HL-60/S4 treated with phorbol 12-myristate 13-acetate at 8.2 ng/mL for 4 days and 3 days (cell line): Measurements from ENCODE around the gene IFNA5.

Experiments
- in situ Hi-C: fragments of 300-500 bp; cut with MboI; formaldehyde crosslinking; loops from 2 replicates; pipeline ENCODE4 v1.15.0; 2022; ENCODE audit warnings: low sequenced_read_pairs

Gene IFNA5

DNA sequence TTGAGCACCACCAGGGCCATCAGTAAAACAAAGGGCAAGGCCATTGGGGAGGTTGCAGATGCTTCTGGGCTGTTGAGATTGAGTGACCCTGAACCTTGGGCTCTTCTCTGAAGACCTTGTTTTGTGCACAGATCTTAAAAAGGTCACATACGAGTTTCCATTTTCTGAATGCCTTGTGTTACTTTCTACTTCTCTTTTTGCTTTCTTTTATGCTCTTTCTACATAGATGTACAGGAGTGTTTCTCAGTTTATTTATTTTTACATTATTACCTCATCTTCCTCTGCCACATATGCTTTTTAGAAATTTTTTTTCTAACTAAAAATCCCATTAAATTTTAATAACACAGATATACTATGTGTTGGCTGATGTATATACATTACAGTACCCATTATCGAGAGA, at the start of gene IFNA5:
Gene IFNA5 (minus strand): TSS at position 101 of the 400 bp plus-strand sequence. CDS start 57 bp downstream, at position 44.
- in situ Hi-C loops, result no loop called here

DNA sequence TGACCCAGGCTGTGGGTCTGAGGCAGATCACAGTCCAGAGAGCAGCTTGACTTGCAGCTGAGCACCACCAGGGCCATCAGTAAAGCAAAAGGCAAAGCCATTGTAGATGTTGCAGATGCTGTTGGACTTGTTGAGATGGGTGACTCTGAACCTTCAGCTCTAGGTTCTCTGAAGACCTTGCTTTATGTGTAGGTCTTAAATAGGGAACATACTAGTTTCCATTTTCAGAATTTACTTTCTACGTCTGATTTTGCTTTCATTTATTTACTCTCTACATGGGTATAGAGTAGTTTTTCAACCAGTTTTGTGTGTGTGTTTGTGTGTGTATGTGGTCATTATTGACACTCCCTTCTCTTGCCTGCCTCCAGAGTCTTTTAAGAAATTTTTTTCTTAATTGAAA, 45.7 kb upstream of the IFNA5 start, which contains the start of gene IFNA6:
Gene IFNA6 (minus strand): TSS at position 101 of the 400 bp plus-strand sequence. CDS start 0 bp downstream, at position 101.
- in situ Hi-C loops, result no loop called here

DNA sequence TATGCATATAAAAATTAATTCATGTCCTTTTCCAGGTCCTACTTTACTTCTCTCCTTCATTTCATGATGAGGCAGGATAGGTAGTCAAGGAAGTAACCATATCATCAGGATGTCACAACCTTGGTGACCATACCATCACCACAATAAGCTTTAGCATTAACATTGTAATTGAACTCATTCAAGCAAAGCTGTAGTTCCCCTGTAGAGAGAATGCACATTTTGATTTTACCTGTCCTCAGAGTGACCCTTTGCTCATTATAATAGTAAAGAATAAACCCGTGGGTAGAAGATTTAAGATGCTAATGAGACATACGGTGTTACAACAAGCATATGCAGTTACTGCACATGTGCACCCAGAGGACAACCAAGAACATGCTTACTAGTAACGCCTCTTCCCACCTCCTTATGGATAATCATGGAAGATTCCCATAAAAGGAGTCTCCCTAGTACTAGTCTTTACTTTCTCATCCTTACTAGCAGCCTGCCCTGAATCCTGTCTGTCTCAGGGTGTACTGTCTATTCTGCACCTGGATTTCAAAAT, 43.4 kb upstream of the IFNA5 start:
- in situ Hi-C loops, result no loop called here

DNA sequence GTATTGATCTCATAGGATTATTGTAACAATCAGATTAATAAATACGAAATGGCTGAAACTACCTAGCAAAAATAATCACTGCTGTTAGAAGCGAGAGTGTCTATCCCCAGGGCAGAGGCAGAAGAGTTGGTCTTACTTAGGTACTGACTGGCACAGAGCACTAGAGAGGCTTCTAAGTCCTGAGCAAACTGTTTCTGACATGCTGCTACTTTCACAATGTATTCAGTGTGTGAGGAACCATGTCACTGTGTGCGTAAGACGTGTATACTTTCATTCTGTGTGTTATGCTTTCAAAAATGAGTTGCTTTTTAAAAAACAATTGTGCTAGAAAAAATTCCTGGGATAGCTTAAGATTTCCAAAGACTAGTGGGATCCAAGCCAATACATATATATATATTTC, 35.6 kb upstream of the IFNA5 start:
- in situ Hi-C loops, result no loop called here

DNA sequence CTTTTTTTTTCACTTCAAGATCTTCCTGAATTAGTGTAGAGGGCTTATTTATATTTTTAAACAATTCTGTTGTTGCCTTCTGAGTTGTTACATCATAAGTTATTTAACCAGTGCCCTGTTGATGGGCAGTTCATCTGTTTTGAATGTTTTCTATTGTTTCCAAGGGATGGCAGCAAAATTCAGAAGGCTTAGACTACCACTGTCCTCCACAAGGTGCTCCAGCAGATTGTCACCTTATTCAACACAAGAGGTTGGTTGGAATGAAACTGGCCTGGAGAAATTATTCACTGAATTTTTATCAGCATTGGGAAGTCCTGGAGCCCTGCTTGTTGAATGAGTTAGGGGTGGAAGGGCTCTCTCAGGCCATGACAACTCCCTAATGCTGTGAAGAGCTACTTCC, 31.3 kb upstream of the IFNA5 start:
- in situ Hi-C loops, result no loop called here

DNA sequence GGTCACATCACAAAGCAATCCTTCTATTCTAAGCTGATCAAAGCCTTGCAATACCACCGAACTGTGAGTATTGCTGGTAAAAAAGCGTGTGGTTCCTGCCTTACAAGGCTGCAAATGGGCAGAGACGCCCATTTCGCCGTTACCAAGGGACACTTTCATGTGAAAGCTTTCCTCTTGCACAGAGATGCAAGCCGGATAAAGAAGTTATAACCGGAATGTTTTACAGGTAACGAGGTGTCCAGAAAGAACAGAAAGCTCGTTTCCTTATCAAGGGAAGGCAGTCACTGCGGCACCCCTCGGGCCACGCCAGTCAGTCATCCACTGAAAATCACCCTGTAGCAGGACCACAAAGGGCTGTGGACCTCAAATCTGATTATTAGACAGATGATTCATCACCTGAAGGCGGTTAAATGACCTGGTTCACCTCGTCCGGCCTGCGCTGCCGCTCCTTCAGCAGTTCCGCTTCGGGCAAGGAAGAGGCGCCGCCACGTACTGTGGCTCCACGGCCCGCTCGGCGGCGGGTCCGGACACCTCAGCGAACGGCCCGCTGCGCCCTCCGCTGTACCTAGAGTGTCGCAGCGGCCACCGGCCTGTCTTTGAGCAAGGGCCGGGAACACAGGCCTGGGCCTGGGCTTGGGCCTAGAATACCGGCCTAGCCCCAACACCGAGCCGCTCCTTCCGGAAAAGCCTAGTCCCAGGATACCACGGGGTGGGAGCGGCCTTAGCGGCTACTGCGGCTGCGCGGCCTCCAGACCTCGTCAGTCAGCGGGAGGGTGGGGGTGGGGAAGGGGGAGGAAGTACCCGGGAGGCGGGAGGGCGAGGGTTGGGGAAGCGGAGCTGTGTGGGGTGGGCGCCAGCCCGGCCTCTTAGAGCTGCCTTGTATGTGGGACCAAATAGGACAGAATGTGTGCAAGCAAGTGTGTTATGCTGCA, 29.9 kb upstream of the IFNA5 start, which contains the start of gene KLHL9:
Gene KLHL9 (minus strand): TSS at position 704 of the 932 bp plus-strand sequence. CDS start 545 bp downstream, at position 159.
- in situ Hi-C loops, result no loop called here

DNA sequence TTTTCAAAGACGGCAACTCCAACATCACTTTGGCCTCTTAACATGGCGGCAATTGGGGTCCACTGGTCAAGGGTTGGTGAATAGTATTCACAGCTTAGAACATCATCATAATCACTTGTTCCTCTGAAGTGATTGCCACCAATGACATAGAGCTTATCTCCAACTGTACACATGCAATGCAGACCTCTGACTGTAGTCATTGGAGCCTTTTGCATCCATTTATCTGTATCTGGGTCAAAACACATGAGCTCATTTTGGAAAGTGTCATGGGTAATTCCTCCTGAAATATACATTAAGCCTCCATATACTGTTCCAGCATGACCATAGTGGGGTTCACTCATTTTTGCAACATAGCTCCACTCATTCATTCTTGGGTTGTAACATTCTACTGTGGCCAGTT, 28.1 kb upstream of the IFNA5 start:
- in situ Hi-C loops, result no loop called here

DNA sequence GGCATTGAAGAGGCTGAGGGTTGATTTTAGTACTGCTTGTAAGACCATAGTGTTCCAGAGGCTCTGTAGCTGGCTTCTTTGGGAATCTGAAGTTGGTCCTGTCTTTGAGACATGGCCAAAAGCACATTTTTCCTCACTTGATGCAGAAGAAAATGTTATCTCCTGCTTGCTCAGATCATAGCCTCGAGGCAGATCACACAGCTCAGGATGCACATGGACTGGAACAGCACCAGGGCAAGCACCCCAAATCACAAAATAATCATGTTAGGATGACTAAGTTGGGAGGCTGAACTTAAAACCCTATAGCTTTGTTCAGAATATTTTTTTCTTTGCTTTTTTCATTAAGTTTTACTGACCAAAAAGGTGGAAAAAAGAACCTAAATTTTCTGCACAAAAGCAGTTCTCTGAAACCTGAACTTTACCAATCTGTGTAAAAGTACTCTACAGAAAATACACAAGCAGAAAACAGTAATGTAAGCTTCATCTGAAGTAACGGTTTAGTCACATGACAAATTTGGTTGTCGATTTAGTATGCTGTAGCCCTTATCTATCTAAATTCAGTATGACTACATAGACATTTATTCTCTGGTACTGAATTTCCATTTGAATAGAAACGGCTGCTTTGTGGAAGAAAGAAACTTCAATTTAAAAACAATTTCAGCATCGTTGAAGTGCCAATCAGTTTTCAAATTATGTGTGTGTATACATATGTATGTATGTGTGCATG, 26.7 kb upstream of the IFNA5 start:
- in situ Hi-C loops, result no loop called here

DNA sequence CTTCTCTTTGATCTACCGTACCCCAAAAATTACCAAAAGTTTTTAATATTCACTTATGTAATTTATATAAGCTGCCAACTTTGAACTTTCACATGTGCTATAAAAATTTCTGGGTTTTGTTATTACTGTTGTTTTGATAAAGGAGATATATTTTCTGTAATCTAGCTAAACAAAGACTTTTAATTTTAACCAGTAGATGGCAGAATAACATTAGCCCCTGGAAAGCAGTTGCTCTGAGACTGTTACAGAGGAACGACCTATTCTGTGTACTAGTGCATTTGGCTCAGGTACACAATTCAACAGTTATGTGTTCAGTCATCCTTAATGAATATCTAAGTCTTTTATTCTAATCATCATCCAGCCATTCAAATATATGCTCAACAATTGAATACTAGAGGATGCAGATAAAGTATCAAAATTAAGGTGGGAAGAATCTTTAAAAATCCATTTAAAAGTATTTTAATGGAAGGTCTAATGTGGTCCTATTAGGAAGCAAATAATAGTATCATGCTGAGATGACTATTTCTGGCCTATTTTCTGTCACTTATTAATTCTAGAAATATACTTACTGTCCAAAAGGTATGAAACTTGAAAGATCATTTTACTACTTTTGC, 21.5 kb upstream of the IFNA5 start:
- in situ Hi-C loops, result no loop called here

DNA sequence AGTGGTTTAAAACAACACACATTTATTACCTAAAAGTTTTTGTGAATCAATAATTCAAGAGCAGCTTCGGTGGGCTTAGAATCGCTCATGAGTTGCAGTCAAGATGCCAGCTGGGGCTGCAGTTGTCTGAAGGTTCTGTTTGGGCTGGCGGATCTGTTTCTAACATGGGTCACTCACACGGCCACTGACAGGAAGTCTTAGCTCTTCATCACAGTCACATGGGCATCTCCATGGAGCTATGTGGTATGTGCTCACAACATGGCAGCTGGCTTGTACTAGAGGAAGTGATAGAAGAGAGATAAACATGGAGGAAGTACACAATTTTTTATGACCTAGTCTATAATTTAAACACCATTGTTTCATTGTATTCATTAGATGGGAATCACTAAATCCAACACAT, 18.9 kb upstream of the IFNA5 start:
- in situ Hi-C loops, result no loop called here

DNA sequence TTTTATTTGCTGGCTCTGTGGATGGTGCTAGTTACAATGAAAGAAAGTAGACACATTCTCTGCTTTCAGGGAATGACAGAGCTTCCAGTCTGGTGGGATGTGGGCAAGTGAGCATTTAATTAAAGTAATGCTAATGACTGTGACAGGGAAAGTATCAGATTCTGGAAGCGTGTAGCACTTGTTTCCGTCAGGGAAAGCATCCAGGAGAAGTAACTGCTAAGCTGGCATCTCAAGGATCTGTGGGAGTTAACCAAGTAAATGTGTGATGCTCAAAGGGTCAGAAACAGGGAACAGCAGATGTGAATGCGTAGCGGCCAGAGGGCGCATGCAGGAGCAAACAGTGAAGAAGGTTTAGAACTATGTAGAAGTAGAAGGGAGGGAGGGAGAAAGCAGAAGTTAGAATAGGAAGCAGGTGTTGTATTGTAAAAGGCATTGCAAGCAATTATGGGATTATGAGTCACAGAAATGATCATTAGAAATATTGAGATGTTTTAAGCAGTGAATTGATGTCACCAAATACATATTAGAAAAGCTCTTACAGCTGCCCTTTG, 17.9 kb upstream of the IFNA5 start:
- in situ Hi-C loops, result no loop called here

DNA sequence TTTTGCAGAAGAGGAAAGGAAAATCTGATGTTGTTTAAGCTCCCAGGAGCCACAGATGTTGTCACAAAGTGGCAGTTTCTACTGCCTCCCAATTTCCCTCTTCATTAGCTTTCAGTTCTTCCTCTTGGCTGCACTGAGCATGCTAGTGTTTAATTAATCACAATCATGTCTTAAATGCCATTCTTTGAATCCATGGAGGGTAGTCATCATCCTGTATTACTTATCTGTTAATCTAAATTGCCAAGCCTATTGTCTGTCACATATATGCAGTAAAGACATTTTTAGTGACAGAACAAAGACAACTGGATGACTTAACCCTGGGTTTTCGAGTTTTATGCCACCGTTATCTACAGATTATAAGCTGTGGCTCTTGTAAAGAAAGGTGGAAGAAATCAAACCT, 15.4 kb upstream of the IFNA5 start:
- in situ Hi-C loops, result no loop called here

DNA sequence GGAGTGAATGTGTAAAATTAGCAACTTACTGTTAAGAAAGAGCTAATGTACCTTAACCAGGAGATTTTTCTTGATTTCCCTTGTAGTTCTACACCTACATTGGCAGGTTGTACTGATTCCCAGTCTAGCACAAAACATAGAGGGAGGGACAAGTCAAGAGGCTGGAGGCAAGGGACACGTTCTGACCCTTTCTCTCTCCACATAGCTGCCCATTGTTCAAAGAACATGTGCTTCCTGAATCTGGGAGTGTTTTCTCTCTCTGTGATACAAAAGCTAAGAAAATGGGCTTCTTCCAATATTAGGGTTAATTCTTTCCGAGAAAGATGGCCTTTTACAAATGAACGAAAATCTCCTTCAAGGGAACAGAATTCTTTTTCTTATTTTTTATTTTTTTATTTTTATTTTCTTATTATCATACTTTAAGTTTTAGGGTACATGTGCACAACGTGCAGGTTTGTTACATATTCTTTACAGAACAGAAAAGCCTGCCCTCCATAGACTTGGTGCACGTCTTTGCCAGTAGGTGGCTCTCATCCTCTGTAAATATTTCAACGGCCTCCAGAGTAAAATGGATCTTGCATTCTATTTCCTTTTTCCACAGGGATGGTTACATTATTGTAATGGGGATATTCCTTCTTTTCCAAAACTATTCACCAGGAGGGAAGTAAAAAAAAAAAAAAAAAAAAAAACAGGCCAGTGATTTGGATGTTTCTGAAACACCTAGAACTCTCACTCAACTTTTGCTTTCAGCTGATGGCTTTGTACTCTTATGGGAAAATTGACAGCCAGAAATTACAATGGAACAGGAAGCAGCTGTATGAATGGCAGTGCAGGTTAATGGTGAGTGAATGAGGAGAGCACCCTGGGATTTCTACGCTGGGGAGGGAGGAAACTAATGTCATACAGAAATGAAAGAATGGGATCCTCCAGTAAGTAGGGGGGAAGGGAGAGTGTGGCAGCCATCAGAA, 13.1 kb upstream of the IFNA5 start:
- in situ Hi-C loops, result no loop called here

DNA sequence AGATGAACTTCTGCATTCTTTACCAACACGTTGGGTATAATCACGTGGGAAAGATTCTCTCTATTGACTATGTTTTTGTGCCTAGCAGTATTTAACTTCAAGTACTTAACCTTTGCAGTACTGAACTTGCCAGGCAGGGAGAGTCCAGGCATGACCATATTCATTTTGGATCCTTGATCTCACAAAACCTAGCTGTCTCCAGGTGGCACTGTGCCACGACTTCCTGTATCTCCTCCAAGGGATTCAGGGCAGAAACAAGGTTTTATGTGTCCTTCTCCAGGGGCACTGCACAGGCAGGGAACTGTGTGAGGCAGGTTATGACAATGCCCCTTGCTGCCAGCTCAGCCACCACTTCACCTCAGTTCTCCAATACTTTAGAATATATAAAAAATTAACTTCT, 11.7 kb upstream of the IFNA5 start:
- in situ Hi-C loops, result no loop called here

DNA sequence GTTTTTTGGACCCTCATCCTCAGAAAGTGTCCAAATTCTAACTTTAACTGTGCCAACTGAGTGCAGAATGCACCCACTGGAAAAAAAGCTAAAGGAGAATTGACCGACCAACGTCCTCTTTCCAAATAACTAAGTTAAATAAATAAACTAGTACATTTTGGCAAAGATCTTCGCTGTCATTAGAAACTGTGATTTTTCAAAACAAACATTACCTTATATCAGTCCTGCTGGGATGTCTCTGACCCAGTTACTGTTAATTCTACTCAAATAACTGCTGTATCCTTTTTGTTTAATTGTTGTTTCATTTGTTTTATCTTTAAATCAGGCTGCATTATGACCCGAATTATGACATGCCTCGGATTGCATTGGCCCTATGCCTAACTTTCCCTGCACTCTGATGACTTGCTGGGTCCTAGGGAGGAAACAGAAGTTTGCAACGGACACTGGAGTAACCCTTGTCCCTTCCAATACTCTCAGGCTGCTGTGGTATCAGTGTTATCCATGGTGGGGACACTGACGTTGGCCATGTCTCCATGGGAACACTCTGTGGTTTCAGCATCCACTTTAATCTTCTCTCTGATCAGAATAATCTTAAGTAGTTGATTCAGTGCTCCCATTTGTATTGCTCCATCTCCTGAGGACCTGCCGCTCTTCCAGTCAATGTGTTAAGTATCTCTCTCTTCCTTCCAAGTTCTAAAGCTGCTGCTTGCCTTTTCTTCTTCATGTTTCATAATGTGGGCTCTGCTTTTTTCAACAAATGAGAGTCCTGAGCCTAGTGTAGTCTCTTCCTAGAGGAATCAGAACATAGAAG, 11.1 kb upstream of the IFNA5 start:
- in situ Hi-C loops, result no loop called here

DNA sequence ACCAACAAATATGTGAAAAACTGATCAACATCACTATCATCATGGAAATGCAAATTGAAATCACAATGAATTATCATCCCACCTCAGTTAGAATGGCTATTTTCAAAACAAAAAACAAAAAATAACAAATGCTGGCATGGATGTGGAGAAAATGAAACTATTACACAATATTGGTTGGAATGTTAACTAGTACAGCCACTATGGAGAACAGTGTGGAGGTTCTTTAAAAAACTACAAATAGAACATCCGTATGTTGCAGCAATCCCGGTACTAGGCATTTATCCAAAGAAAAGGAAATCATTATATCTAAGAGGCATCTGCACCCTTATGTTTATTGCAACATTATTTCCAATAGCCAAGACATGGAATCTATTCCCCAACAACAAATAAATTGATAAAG, 9.0 kb upstream of the IFNA5 start:
- in situ Hi-C loops, result no loop called here

DNA sequence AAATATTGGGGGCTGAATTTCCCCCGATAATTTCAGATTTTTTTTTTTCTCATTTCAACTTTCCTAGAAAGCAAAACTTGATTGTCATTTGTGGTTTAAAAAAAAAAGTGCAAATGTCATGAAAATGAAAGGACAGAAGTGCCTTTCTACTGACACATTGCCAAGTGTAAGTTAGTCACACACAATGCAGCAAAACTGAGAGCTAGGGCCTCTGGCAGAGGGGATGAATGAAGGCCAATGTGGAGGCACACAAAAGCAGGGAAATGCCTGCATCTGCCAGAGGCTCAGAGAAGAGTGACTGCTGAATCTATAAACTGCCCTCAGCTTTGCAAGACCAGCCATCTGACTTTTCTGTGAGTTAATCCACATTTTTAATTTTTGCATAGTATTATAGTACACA, 6.8 kb upstream of the IFNA5 start:
- in situ Hi-C loops, result no loop called here

DNA sequence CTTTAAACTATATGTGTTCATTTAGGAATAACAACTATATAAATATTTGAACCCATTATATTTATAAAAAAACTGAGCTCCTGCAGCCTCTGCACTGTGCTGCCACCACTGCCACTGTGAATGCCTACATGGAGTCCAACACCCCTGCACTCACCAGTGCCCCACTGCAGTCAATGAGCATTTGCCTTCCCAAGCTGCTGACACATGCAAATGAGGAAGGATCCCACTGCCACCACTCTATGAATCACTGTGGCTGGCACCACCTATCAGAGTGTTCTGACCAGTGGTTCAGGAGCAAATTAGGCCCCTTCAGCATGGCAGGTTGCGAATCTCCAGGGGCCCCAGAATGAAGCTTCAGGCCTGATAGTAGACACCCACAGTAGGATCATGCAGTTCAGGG, 9.1 kb downstream of the IFNA5 start:
- in situ Hi-C loops, result no loop called here
